HL-60 (cell line): ENCODE data around the gene PACRG.

Experiments
- DNase-seq, 2 experiments: peaks; one replicate each; pipeline ENCODE4 v3.0.0-alpha.2; 2010 to 2020; ENCODE audit warnings: low read depth in 1 of 2, low spot score in 1 of 2
- H3K27ac ChIP-seq: fragments of 250-450 bp; sonication (Bioruptor Pico); replicated peaks from 2 replicates; pipeline ENCODE4 v1.5.1; 2020; ENCODE audit warnings: mild to moderate bottlenecking, moderate library complexity
- H3K27me3 ChIP-seq: fragments of 250-450 bp; sonication (Bioruptor Pico); 2 replicates; pipeline ENCODE4 v1.5.1; 2021; ENCODE audit warnings: mild to moderate bottlenecking, moderate library complexity; ENCODE audit not compliant: insufficient read depth, poor library complexity, severe bottlenecking
- H3K4me3 ChIP-seq: replicated peaks from 2 replicates; pipeline ENCODE4 v1.5.1; 2011; ENCODE audit warnings: mild to moderate bottlenecking, control low read depth, low read length; ENCODE audit not compliant: insufficient read depth
- GABPA ChIP-seq: IDR thresholded peaks from 2 replicates; pipeline ENCODE4 v1.6.1; 2012; ENCODE audit warnings: low read depth
- POLR2AphosphoS5 ChIP-seq: IDR thresholded peaks from 2 replicates; pipeline ENCODE4 v1.6.1; 2012; ENCODE audit warnings: low read depth
- REST ChIP-seq: IDR thresholded peaks from 2 replicates; pipeline ENCODE4 v1.6.1; 2012; ENCODE audit warnings: low read depth; ENCODE audit not compliant: insufficient replicate concordance
- SPI1 ChIP-seq: IDR thresholded peaks from 2 replicates; pipeline ENCODE4 v1.6.1; 2012; ENCODE audit warnings: low read depth, mild to moderate bottlenecking, borderline replicate concordance
- TF ChIP-seq, protein P1 (sequence below): IDR thresholded peaks from one replicate; pipeline ENCODE4 v1.5.1; 2011; ENCODE audit warnings: low read length, control low read depth, inconsistent platforms; ENCODE audit not compliant: insufficient read depth

The PACRG gene

GRCh38 chr6:163170294-163170883 is 442.6 kb downstream of the PACRG start:
- TF ChIP-seq REST: no peak
- TF ChIP-seq, protein P1, sequence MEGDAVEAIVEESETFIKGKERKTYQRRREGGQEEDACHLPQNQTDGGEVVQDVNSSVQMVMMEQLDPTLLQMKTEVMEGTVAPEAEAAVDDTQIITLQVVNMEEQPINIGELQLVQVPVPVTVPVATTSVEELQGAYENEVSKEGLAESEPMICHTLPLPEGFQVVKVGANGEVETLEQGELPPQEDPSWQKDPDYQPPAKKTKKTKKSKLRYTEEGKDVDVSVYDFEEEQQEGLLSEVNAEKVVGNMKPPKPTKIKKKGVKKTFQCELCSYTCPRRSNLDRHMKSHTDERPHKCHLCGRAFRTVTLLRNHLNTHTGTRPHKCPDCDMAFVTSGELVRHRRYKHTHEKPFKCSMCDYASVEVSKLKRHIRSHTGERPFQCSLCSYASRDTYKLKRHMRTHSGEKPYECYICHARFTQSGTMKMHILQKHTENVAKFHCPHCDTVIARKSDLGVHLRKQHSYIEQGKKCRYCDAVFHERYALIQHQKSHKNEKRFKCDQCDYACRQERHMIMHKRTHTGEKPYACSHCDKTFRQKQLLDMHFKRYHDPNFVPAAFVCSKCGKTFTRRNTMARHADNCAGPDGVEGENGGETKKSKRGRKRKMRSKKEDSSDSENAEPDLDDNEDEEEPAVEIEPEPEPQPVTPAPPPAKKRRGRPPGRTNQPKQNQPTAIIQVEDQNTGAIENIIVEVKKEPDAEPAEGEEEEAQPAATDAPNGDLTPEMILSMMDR: peak; percentile 58
- Histone ChIP-seq H3K27me3 (no peaks in the 10 kb centered on the region), H3K27ac (no peak overlapping the region), H3K4me3 (no peak overlapping the region)
- DNase-seq: peak; percentile 12 to 34

- Histone ChIP-seq H3K27me3 (no peaks in the 10 kb centered on the region), H3K27ac (no peak overlapping the region), H3K4me3 (no peak overlapping the region)
- TF ChIP-seq, protein P1: no peak
- no peak for TF ChIP-seq POLR2AphosphoS5
- no peak for DNase-seq
These were observed 446.0 kb downstream of the PACRG start for GRCh38 chr6:163173741-163174140.

DNA sequence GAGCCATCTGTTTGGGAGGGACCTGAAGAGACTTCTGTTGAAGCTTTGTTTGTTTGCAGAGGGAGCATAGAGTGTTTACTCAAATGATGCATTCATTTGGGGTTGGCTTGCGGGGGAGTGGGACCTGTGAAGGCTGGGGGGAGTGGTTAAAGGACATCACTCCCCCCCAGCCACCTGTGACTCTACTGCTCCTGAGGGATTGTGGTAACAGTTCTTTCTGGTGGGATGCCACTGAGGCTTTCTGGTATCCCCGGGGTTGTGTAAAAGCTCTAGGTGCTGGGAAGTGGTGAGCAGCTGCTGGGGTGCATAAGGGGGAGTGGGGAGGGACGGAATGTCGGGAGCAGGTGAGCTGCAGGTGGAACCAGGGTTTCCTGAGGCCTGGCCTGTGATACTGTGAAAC is 447.5 kb downstream of the PACRG start:
- no peak for DNase-seq

More for the DNA sequence above, 447.5 kb downstream of the PACRG start:
- H3K4me3 ChIP-seq: no peak overlapping the region
- no peak overlapping the region for H3K27ac ChIP-seq
- TF ChIP-seq, protein P1: no peak
- TF ChIP-seq POLR2AphosphoS5 (no peak), SPI1 (no peak), REST (no peak), GABPA (no peak)
- H3K27me3 ChIP-seq: no peaks in the 10 kb centered on the region
